Esophagus (tissue), 2 donors: ENCODE data around the gene SAXO2. TPM values are rescaled to one million over a fixed set of nuclear protein-coding genes. Genes with fewer than 3 reads are reported as not detected.
"Not testable (repeated sequence)": the region's sequence is repeated elsewhere in the genome, so short reads cannot be mapped to it uniquely, and the experiment has no call there.

Source experiments
- H3K27ac ChIP-seq, 2 donors: one replicate each; pipeline ENCODE4 v1.5.1; 2013; ENCODE audit warnings: low read depth in 2 of 2, mild to moderate bottlenecking in 2 of 2, inconsistent platforms in 1 of 2, low read length in 1 of 2, moderate library complexity in 1 of 2
- H3K27me3 ChIP-seq, 2 donors: one replicate each; pipeline ENCODE4 v1.6.1; 2013; ENCODE audit warnings: low read length in 2 of 2, control low read depth in 1 of 2, mild to moderate bottlenecking in 1 of 2; ENCODE audit not compliant: insufficient read depth in 2 of 2, control insufficient read depth in 1 of 2
- H3K36me3 ChIP-seq, 2 donors: one replicate each; pipeline ENCODE4 v1.6.1; 2013; ENCODE audit warnings: low read length in 1 of 2; ENCODE audit not compliant: control insufficient read depth in 2 of 2, insufficient read depth in 2 of 2
- H3K4me1 ChIP-seq, 2 donors: one replicate each; pipeline ENCODE4 v1.6.1; 2013; ENCODE audit warnings: low read length in 1 of 2; ENCODE audit not compliant: control insufficient read depth in 2 of 2, insufficient read depth in 2 of 2
- H3K4me3 ChIP-seq, 2 donors: one replicate each; pipeline ENCODE4 v1.5.1; 2013; ENCODE audit warnings: low read length in 2 of 2, mild to moderate bottlenecking in 2 of 2, low read depth in 1 of 2, moderate library complexity in 1 of 2
- H3K9me3 ChIP-seq, 2 donors: one replicate each; pipeline ENCODE4 v1.6.1; 2013; ENCODE audit warnings: mild to moderate bottlenecking in 2 of 2, low read depth in 1 of 2, low read length in 1 of 2, moderate library complexity in 1 of 2; ENCODE audit not compliant: control insufficient read depth in 2 of 2, insufficient read depth in 1 of 2
- WGBS, 2 donors: extraction: QIAGEN DNeasy Blood & Tissue Kit; methylation state at CpG; one replicate each; pipeline ENCODE4 v1.1.7; 2013; 5-methylcytosine and 5-hydroxymethylcytosine counted together
- polyA plus RNA-seq, 2 donors: library from polyadenylated mRNA; stranded (reverse); fragments of 200-250 nt; gene quantifications; one replicate each; pipeline ENCODE4 v1.2.3, GENCODE V29; 2013
- donor health status: healthy with polysubstance abuse.
- donor health status: Bipolar disorder and iron deficiency.

The SAXO2 gene
- polyA plus RNA-seq, 2 donors, result 0.47 to 2.3 TPM

DNA sequence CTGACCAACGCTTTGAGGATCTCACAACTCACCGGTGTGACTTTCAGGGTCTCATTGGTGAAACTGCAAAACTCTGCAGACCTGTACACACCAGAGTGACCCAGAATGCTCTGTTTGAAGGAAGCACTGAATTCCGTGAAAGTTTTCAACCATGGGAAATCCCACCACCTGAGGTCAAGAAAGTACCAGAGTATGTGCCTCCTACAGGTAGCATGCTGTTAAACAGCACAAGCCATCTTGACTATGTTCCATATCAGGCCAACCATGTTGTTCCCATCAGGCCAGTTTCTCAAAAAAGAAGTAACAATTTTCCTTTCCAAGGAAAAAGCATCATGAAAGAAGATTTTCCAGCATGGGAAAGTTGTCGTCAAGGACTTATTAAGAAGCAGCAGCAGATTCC, 19.8 kb downstream of the SAXO2 start:
- H3K27me3 ChIP-seq, H3K9me3 ChIP-seq, H3K36me3 ChIP-seq, H3K4me1 ChIP-seq, H3K27ac ChIP-seq, H3K4me3 ChIP-seq: not testable (repeated sequence)
- WGBS, 2 donors, result 88 to 91% methylated on average over 4 of the region's 4 CpGs

DNA sequence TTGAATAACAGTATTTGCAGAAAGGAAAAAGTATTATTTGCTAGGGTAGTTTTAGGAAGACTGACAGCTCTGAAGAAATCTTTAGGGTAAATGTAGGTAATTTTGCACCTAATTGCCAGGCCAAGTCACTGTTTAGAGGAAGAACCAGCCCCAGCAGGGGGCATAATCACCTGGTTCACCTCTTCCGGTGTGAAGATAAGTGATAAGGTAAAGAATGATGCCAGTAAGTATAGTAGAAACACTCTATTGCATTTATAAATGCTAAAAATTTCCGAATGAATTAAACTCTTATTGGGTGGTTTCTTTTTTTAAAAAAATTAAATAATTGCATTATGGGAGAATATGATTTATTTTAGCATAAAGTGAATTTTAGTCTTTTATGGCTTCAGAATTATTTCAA, 21.8 kb downstream of the SAXO2 start:
- WGBS, 2 donors, result 76 to 77% methylated on average over 1 of the region's 2 CpGs
- H3K4me1 ChIP-seq, H3K27me3 ChIP-seq, H3K36me3 ChIP-seq, H3K27ac ChIP-seq, H3K9me3 ChIP-seq, H3K4me3 ChIP-seq: not testable (repeated sequence)

DNA sequence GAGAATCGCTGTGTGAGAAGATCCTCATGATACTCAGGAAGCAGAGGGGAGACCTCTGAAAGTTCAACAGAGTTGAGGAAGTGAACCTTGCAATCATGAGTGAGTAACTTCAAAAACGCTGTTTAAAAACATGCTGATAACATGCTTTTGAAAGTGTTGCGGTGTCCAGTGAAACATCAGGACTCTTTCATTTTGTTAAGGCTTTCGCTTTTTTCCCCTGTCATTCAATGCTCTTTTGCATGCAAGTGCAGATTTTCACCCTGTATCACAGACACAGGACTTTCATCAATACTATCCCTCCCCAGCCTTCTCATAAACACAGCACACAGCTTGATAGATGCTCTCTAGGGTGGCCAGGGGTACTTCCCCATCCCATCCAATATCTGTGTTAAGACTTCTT, 23.9 kb downstream of the SAXO2 start:
- not testable (repeated sequence) for H3K4me1 ChIP-seq, H3K36me3 ChIP-seq, H3K27me3 ChIP-seq, H3K27ac ChIP-seq, H3K4me3 ChIP-seq, H3K9me3 ChIP-seq
- 66 to 79% methylated on average over 4 of the region's 4 CpGs for WGBS, 2 donors

DNA sequence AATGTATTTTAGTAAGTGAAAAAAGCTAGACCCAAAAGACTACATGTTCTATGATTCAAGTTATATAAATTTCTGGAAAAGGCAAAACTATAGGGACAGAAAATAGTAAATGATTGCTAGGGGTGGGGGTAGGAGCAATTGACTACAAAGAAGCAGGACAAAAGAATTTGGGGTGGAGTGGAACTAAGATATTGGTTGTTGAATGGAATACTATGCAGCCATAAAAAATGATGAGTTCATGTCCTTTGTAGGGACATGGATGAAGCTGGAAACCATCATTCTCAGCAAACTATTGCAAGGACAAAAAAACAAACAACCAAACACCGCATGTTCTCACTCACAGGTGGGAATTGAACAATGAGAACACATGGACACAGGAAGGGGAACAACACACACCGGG, 25.6 kb downstream of the SAXO2 start:
- not testable (repeated sequence) for H3K4me3 ChIP-seq, H3K27me3 ChIP-seq, H3K36me3 ChIP-seq, H3K4me1 ChIP-seq, H3K27ac ChIP-seq, H3K9me3 ChIP-seq
- WGBS, 2 donors, result 93 to 95% methylated on average over 2 of the region's 2 CpGs

DNA sequence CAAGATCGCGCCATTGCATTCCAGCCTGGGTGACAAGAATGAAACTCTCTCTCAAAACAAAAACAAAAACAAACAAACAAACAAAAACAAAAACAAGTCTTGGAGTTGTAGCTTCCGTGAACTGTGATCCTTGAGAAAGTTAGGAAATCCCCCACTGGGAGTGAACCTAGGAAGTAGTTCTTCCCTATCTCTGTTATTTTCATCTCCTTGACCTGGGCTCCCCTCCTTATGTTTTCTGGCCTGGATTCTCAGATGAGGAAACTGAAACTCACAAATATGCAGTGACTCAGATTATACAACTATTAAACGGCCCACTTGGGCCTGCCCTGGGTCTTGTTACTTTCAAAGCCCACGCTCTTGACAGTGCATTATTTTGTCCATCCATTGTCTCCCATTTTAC, 29.7 kb downstream of the SAXO2 start:
- Histone ChIP-seq H3K4me1 (no peaks in the 10 kb centered on the region), H3K36me3 (no peaks in the 10 kb centered on the region), H3K27ac (no peak overlapping the region), H3K4me3 (no peak overlapping the region), H3K9me3 (no peaks in the 10 kb centered on the region), H3K27me3 (no peaks in the 10 kb centered on the region)
- WGBS, 2 donors, result 85 to 87% methylated on average over 5 of the region's 5 CpGs

DNA sequence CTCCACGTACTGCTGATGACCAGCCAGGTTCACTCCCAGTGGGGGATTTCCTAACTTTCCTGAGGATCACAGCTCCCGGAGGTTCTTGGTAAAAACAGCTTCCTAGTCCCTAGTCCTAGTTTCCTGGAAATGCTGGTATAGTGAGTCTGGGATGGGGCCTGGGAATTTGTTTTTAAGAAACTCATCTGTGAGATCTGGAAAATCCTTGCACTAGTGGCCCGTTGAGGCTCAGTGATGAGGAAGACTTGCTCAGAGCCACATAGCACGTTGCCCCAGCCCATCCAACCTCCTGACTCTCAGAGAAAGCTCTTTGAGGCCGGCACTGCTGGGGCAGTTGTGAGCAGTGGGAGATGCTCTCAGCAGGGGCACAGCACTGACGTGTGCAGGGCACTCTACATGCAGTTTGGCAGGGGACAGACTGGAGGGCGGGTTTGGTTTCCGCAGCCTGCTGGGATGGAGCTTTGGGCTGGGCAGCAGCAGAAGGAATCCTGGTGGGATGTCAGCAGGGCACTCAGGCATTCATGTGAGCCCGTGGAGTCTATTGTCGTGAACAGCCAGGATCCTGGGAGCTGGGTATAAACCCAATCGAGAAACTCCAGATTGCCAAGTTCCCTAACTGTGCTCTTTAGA, 31.6 kb downstream of the SAXO2 start:
- H3K4me3 ChIP-seq, result no peak overlapping the region
- WGBS, 2 donors, result 65 to 69% methylated on average over 11 of the region's 11 CpGs
- no peaks in the 10 kb centered on the region for H3K27me3 ChIP-seq
- no peaks in the 10 kb centered on the region for H3K36me3 ChIP-seq
- H3K4me1 ChIP-seq, result no peaks in the 10 kb centered on the region
- H3K9me3 ChIP-seq, result no peaks in the 10 kb centered on the region
- no peak overlapping the region for H3K27ac ChIP-seq

DNA sequence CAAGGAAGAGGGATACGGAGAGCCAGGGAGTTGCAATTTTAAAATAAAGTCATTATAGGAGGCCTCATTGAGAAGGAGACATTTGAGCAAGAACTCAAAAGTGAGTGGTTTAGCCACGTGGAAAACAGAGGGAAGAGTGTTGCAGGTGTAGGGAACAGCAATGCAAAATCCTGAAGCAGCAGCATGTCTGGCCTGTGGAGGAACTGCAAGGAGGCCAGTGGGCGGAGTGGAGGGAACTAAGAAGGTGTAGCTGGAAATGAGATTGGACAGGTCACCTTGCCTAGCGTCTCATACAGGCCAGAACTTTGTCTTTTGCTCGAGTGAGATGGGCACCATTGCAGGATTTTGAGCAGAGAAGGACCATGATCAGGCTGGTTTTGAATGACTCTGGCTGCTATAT, 34.9 kb downstream of the SAXO2 start:
- H3K27ac ChIP-seq, result no peak overlapping the region
- H3K27me3 ChIP-seq, result no peaks in the 10 kb centered on the region
- H3K4me1 ChIP-seq, result no peaks in the 10 kb centered on the region
- WGBS, 2 donors, result 93 to 95% methylated on average over 5 of the region's 5 CpGs
- H3K9me3 ChIP-seq, result no peaks in the 10 kb centered on the region
- no peak overlapping the region for H3K4me3 ChIP-seq
- no peaks in the 10 kb centered on the region for H3K36me3 ChIP-seq

DNA sequence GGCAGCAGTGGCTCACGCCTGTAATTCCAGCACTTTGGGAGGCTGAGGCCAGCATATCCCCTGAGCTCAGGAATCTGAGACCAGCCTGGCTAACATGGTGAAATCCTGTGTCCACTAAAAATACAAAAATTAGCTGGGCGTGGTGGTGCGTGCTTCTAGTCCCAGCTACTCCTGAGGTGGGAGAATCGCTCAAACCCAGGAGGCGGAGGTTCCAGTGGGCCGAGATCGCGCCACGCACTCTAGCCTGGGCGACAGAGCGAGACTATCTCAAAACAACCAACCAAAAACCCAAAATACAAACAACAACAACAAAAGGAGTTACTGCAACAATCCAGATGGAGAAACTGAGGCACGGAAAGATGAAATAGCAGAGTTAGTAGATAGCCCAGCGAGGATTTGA, 35.4 kb downstream of the SAXO2 start:
- WGBS, 2 donors, result 96 to 98% methylated on average over 13 of the region's 13 CpGs
- H3K4me3 ChIP-seq, result no peak overlapping the region

DNA sequence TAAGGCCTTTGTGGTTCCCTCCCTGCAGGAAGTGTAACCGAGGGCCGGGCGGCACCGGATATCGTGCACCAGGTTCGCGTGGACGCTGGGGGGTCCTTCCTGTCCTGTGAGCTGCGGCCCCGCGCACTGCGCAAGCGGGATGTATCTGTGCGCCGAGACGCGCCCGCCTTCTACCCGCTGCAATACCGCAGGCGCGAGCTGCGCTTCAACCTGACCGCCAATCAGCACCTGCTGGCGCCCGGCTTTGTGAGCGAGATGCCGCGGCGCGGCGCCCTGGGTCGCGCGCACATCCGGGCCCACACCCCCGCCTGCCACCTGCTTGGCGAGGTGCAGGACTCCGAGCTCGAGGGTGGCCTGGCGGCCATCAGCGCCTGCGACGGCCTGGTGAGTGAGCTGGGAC, 35.9 kb downstream of the SAXO2 start:
- no peaks in the 10 kb centered on the region for H3K27me3 ChIP-seq
- no peaks in the 10 kb centered on the region for H3K9me3 ChIP-seq
- H3K4me3 ChIP-seq, result no peak overlapping the region
- H3K27ac ChIP-seq, result no peak overlapping the region
- H3K36me3 ChIP-seq, result no peaks in the 10 kb centered on the region
- H3K4me1 ChIP-seq, result no peaks in the 10 kb centered on the region
- WGBS, 2 donors, result 30 to 31% methylated on average over 44 of the region's 44 CpGs

More for the DNA sequence above, 35.4 kb downstream of the SAXO2 start:
- Histone ChIP-seq H3K27me3 (no peaks in the 10 kb centered on the region), H3K4me1 (no peaks in the 10 kb centered on the region), H3K9me3 (no peaks in the 10 kb centered on the region), H3K27ac (no peak overlapping the region), H3K36me3 (no peaks in the 10 kb centered on the region)

DNA sequence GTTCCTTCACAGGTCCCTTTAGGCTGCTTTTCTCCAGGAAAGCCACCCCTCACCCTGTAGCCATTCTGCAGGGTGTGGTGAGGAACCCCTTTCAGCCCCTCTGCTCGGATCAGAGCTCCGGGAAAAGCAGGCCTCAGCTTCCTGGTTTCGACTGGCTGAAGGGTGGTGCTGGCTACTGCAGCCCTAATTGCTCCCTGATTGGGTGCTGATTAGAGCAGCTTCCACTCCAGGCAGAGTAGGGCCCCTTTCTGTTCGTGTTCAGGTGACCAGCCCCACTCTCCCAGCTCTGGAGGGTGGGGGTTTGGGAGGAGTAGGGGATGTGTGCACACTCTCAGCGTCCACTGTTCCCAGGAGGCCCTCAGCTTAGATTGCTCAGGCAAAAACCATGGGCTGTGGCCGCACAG, 36.9 kb downstream of the SAXO2 start:
- WGBS, 2 donors, result 67 to 85% methylated on average over 3 of the region's 6 CpGs
- H3K36me3 ChIP-seq, H3K4me3 ChIP-seq, H3K27me3 ChIP-seq, H3K9me3 ChIP-seq, H3K27ac ChIP-seq, H3K4me1 ChIP-seq: not testable (repeated sequence)
